ENCODE measurements around the gene MGRN1. TPM values are rescaled to one million over a fixed set of nuclear protein-coding genes. Genes with fewer than 3 reads are reported as not detected.
A peak's percentile ranks its signal among the peaks of the same experiment; 100 is the strongest.
"Not testable (repeated sequence)": the region's sequence is repeated elsewhere in the genome, so short reads cannot be mapped to it uniquely, and the experiment has no call there.

MGRN1 gene
- total RNA-seq, 1 experiment from 2014 or later, result 46.2 TPM

DNA sequence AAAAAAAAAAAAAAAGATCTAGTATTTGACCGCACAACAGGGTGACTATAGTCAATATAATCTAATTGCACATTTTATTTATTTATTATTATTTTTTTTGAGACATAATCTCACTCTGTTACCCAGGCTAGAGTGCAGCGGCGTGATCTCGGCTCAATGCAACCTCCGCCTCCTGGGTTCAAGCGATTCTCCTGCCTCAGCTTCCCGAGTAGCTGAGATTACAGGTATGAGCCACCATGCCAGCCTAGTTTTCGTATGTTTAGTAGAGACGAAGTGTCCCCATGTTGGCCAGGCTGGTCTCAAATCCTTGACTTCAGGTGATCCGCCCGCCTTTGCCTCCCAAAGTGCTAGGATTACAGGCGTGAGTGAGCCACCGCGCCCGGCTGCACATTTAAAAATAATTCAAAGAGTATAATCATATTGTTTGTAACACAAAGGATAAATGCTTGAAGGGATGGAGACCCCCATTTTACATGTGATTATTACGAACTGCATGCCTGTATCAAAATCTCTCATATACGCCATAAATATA, 108.7 kb downstream of the MGRN1 start:
- no peak for DNase-seq (ENCODE audit: low read depth)

DNA sequence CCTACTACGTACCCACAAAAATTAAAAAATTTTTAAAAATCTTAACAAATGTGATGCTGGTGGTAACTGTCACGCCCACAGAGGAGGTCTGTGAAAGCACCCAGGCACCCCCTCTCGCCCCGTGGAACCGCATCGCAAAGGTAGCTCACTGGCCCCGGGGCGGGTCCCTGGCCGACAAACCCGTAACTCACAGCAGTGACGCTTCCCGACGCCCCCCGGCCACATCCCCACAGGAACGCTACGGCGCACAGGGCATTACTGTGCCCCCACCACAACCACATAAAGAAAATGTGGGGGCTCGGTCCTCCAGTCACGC, 109.1 kb downstream of the MGRN1 start:
- peak; percentile 12 for DNase-seq (ENCODE audit: low read depth)

DNA sequence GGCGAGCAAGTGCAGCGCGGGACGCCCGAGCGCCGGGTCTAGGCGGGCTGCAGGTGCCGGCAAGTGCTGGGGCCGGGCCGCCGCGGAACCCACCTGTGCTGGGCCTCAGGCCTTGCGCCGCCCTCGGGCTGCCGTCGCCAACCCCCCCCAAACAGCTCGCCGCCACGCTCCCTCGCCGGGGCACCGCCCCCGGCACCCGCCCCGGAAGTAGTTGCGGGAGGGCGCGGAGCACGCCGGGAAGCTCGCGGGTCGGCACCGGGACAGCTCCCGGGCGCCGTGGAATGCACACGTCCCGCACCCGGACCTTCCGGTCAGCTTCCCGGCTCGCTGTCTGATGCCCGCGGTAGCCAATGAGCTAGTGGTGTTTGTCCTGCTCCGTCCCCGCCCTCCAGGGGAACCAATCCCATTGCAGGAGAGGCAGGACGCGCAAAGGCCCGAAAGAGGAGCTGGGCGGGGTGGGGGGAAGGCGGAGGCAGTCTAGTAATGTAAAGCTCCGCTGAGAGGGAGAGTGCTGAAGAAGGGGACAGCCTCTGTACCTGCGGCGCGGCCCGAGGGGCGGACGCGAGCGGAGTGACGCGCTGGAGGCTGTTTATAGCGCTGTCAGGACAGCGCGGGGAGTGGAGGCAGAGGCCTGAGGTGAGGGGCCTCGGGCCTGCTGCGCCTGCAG, 109.6 kb downstream of the MGRN1 start, which contains the start of the genes ANKS3 and DNAAF8:
TSS of gene ANKS3 (minus strand) at position 209 of the 667 bp plus-strand sequence. CDS start 4,122 bp downstream, outside the sequence.
TSS of gene DNAAF8 (plus strand) at position 475 of the 667 bp plus-strand sequence. CDS start 1,978 bp downstream, outside the sequence.
- DNase-seq (ENCODE audit: low read depth), result peak; percentile 98

DNA sequence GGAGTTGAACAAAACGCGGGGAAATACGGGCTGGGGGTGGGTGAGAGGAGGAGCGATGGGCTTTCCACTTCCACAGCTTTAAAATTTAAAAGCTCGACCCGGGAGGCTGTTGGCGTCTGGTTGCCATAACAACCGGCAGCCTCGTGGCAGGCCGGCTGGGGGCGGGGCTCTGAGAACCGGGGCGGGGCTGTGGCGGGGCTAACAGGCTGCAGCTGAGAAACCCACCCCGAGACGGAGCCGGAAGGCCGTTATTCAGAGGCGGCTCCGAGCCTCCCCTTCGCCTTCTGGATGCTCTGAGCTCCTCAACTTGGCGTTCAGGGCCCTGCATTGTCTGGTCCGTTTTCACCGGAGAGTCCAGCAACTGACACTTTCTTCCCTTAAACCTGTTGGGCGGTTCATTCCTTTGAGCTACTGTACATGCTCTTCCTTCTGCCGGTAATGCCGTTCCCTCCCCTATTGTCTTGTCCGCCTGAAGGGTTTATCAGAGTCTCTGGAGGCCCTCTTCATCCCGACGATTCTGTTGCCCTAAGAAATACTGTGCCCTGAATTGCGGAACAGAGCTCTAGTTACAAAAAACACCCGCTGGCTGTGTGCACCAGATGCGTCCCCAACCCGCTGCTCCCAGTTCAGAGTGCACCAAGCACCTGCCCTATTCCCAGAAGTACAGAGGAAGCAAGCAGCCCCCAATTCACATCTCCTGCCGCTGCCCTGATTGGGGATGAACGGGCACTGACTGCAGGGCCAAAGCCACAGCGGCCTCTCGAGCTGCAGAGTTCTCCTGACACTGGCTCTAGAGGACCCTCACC, 110.3 kb downstream of the MGRN1 start:
- DNase-seq (ENCODE audit: low read depth), result peak; percentile 78

DNA sequence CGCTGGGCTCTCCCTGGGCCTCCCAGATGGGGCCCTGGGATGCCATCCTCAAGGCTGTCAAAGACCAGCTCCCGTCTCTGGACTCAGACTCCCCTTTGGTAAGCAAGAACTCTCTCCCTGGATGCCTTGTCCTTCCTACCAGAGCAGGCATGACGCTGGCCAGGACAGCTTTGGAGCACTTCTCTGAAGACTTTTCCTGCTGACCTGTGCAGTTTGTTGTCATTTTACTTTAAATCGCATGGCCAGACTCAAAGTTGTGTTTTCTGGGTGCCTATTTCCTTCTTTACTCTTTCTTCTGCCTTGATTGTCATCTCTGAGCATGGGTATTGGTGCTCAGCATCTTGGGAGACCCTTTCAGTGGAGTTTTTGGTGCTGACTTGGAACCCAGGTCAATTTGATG, 111.9 kb downstream of the MGRN1 start:
- no peak for DNase-seq (ENCODE audit: low read depth)

DNA sequence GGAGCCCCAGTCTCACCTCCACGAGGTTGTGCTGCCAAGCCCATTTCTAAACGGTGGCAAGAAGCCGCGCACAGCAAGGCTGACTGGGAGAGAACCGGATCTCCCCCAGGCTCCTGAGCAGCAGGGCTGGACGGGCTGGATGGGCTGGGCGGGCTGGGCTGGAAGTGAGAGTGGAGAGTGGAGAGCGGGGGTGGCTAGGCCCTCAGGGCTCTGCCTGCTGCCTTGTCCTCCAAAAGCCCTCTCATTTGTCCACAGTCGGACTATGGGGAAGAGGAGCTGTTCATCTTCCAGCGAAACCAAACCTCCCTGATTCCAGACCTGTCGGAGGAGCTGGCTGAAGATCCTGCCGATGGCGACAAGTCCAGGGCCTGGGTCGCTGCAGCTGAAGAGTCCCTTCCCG, 112.9 kb downstream of the MGRN1 start:
- no peak for DNase-seq (ENCODE audit: low read depth)

DNA sequence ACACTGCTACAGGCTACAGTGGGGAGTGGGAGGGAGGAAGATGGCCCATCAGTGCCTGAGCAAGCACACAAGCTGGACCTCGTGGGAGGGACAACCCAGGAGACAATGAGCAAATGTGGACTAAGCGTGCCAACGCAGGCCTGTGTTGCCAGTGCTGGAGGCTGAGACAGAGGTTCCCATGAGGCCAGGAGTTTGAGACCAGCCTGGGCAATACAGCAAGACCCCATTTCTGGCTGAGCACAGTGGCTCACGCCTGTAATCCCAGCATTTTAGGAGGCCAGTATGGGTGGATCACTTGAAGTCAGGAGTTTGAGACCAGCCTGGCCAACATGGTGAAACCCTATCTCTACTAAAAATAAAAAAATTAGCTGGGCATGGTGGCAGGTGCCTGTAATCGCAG, 113.7 kb downstream of the MGRN1 start:
- DNase-seq (ENCODE audit: low read depth), result not testable (repeated sequence)

Other genes starting within 250 kb of the MGRN1 start
- gene CORO7, start 208.2 kb upstream of the MGRN1 start, total RNA-seq (2014; rRNA removed; shearing (Covaris generic)), result 8.7 and 13.1 TPM in 2 replicates
- gene DNAJA3, start 199.0 kb upstream of the MGRN1 start, total RNA-seq (2014; rRNA removed; shearing (Covaris generic)), result 68.2 and 69.0 TPM in 2 replicates
- 118 and 126 TPM in 2 replicates for gene NMRAL1, start 150.2 kb upstream of the MGRN1 start, total RNA-seq (2014; rRNA removed; shearing (Covaris generic))
- gene HMOX2, start 148.4 kb upstream of the MGRN1 start, total RNA-seq (2014; rRNA removed; shearing (Covaris generic)), result 54.5 and 86.1 TPM in 2 replicates
- gene CDIP1, start 86.1 kb upstream of the MGRN1 start, total RNA-seq (2014; rRNA removed; shearing (Covaris generic)), result 16.0 and 20.9 TPM in 2 replicates
- not detected in 2 replicates for gene C16orf96, start 68.5 kb upstream of the MGRN1 start, total RNA-seq (2014; rRNA removed; shearing (Covaris generic))
- 4.5 and 8.4 TPM in 2 replicates for gene UBALD1, start 9.9 kb upstream of the MGRN1 start, total RNA-seq (2014; rRNA removed; shearing (Covaris generic))
- 21.1 and 25.7 TPM in 2 replicates for gene NUDT16L1, start 68.7 kb downstream of the MGRN1 start, total RNA-seq (2014; rRNA removed; shearing (Covaris generic))
- 9.3 and 15.8 TPM in 2 replicates for gene ANKS3, start 109.4 kb downstream of the MGRN1 start, total RNA-seq (2014; rRNA removed; shearing (Covaris generic))
- 0.81 and 1.4 TPM in 2 replicates for gene DNAAF8, start 109.7 kb downstream of the MGRN1 start, total RNA-seq (2014; rRNA removed; shearing (Covaris generic))
- gene ZNF500, start 142.3 kb downstream of the MGRN1 start, total RNA-seq (2014; rRNA removed; shearing (Covaris generic)), result 7.1 and 13.3 TPM in 2 replicates
- gene SEPTIN12, start 163.5 kb downstream of the MGRN1 start, total RNA-seq (2014; rRNA removed; shearing (Covaris generic)), result not detected in 2 replicates
- not detected in 2 replicates for gene SMIM22, start 170.5 kb downstream of the MGRN1 start, total RNA-seq (2014; rRNA removed; shearing (Covaris generic))
- gene ROGDI, start 177.8 kb downstream of the MGRN1 start, total RNA-seq (2014; rRNA removed; shearing (Covaris generic)), result 18.9 and 21.7 TPM in 2 replicates
- gene GLYR1, start 222.5 kb downstream of the MGRN1 start, total RNA-seq (2014; rRNA removed; shearing (Covaris generic)), result 24.9 and 42.0 TPM in 2 replicates
- gene UBN1, start 222.7 kb downstream of the MGRN1 start, total RNA-seq (2014; rRNA removed; shearing (Covaris generic)), result 22.8 and 48.3 TPM in 2 replicates

Measured in M059J (cell line).